PC-9 (cell line): ENCODE measurements around the gene EIF3K.

ENCODE experiments used
- CTCF ChIP-seq: fragments of 200-600 bp; sonication (generic); conservative IDR thresholded peaks from 2 replicates; pipeline ENCODE4 v1.6.1; 2017; ENCODE audit warnings: mixed run types, antibody characterized with exemption, mild to moderate bottlenecking, moderate library complexity
- EZH2 ChIP-seq: fragments of 200-600 bp; sonication (generic); IDR thresholded peaks from 2 replicates; pipeline ENCODE4 v1.8.0; 2017; ENCODE audit warnings: antibody characterized with exemption, low read depth

GRCh38 chr19:38635483-38636399 lies 16.8 kb downstream of the EIF3K start:
- TF ChIP-seq CTCF: no peak
- no peak for TF ChIP-seq EZH2
